Activated naive CD8-positive, alpha-beta T cell treated with anti-CD3 and anti-CD28 coated beads, Interleukin-2, amount 50 U/mL, for 16 hours (primary cell): ENCODE results near the gene ATP5ME.

Experiments used
- DNase-seq: peaks from one replicate; pipeline ENCODE4 v3.0.0-alpha.2; 2020; ENCODE audit warnings: low read depth, low spot score

Gene ATP5ME

DNA sequence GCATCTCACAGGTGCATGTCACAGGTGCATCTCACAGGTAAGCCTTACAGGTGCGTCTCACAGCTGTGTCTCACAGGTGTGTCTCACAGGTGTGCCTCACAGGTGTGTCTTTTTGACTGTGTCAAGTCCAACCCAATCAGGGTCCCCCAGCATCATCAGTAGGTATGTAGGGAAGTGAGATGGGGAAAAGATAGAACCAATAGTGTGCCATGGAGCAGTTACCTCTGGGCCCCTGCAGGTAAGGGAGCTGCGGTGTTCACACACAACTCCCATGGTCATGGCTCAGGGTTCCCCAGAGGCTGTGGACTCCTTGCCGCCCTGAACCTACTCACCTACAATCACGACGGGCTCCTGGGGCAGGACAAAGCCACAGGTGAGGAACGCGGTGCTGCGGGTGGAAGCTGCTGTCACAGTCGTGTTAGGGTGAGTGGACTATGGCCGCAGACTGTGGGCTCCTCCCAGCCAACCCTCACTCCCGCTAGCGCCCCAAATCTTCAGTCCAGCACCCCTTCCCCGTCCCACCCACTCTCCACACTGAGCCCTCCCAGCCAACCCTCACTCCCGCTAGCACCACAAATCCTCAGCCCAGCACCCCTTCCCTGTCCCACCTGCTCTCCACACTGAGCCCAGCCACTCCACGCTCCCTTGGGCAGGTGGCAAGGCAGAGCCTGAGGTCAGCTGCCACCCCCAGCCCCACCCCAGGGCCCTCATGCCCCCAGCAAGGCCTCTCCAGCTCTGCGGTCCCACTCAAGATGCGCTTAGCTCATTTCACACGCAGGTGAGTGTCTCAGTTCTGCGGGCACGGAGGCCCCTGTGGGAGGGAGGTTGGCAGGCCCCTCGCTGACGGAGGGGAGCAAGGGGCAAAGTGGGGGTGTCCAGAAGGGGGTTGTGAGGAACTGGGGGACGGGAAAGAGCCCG lies 50.8 kb downstream of the ATP5ME start:
- DNase-seq, result no peak
